GM19452 (cell line): ENCODE results near the gene ANKRD17.
"Not testable (repeated sequence)": the region's sequence is repeated elsewhere in the genome, so short reads cannot be mapped to it uniquely, and the experiment has no call there.

ENCODE experiments used
- ATAC-seq: cut with Tn5 transposase; IDR thresholded peaks from one replicate; pipeline ENCODE4 v1.9.1; 2021; ENCODE audit not compliant: unreplicated experiment

The ANKRD17 gene

DNA sequence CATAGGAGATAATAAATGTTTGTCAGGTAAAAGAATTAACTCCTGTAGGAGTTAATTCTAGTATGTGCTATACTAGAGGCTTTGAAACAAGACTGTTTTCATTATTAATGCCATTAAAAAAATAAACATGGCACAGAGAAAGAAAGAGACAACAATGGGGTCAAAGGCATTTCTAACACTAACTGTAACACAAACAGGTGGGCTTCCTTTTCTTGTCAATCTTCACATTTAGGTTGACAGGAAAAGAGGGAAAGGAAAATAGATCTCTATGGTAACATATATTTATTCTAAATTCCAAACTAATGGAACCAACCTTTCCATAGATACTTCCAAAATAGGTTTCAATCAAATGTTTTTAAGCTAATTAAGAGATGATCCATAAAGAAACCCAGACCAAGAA lies 9.8 kb downstream of the ANKRD17 start:
- no peak for ATAC-seq

DNA sequence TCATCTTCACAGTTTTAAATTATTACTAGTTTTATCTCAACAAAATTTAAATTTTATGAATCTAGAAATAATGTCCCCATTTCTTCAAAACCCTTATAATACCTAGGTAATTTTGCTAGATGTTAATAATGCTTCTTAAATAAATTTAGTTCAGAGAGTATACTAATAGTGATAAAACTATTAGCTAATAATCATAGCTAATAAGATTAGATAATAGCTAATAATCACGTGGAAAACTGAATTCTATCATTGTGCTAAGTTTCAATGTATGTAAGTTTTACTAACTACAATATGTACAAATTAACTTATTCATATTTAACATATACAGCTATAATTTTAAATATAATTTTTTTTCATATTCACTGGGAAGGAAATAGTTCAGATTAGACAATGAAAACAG lies 10.2 kb downstream of the ANKRD17 start:
- no peak for ATAC-seq

DNA sequence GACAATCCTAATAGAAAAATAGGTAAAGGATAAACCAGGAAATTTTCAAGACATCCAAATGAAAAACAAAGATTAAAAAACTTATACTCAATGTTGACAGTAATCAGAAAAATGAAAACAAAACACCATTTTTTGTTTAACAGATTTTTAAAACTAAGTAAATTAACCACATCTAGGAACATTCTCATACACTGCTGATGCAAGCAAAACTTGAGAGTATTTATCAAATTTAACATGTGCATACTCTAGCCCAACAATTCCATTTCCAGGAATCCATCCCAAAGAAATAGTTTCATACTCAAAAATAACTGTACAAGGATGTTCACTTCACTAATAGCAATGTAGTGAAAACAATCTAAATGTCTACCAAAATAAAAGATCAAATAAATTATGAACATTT lies 11.5 kb downstream of the ANKRD17 start:
- no peak for ATAC-seq

DNA sequence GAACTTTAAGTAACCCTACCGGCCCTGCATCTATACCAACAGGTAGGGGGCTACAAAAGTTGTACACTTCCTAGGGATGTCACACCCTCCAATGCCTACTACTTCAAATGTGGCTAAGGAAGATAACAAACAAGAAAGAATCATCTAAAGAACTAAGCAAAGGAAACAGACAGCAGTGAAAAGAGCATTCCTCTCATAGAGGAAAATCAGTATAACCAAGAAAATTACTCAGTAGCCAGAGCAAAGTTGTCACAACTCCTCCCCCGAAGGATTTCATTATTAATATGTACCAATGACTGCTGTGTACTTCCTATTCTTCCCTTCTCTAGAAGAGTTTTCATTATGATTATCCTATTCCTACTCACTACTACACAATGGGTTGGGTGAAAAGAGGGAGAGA lies 12.6 kb downstream of the ANKRD17 start:
- ATAC-seq = no peak

DNA sequence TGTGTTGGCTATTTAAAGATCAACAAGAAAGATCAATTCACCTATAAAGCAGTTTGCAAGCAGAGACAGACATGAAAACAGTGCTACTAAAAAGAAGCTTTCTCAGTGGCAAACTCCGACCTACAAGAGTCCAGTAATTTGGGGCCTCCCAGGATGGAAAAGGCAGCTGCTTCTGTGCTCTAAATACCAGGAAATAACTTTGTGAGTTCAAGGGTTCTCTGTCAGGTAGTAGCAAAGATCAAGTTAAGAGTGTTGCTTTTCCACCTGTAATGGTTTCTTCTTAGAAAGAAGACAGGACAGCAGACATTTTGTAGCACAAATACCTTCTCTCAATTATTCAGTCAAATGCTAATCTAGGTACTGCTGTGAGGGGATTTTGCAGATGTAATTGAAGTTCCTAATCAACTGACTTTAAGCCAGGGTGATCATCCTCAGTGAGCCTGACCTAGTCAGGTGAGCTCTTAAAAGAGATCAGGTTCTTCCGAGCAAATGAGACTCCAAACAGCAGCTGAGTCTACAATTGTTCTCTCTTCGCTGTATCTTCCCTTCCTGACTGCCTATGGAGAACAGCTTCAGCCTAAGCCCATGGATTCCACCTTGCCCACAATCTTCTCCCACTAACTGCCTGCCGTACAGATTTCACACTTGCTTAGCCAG lies 13.5 kb downstream of the ANKRD17 start:
- no peak for ATAC-seq

DNA sequence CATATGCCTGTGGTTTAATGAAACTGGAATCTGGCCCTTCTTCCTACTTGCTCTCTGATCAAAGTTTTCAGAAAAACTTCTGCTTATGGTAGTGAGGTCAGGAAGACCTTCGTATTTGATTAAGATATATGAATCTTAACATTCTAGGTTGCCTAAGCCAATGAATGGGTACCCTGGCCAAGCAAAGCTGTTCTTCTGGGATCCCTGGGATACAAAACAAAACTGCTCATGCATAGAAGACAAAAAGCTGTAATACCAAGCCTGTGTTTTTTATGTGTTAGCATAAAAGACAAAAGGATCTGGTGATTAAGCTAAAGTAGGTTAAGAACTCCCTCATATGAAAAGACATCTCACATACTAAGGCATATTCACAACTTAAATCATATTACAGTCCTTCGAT lies 21.6 kb downstream of the ANKRD17 start:
- ATAC-seq = no peak

DNA sequence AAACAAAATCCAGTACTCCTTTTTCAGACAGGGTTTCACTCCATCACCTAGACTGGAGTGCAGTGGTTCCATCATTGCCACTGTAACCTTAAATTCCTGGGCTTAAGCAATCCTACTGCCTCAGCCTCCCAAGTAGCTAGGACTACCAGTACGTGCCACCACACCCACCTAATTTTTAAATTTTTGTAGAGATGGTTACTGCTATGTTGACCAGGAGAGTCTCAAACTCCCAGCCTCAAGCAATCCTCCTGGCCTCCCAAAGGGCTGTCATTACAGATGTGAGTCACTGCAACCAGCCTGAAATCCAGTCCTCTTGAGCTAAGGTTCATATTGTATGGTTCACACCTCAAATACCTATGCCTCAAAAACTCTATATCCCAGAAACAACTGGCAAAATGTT lies 22.4 kb downstream of the ANKRD17 start:
- no peak for ATAC-seq

DNA sequence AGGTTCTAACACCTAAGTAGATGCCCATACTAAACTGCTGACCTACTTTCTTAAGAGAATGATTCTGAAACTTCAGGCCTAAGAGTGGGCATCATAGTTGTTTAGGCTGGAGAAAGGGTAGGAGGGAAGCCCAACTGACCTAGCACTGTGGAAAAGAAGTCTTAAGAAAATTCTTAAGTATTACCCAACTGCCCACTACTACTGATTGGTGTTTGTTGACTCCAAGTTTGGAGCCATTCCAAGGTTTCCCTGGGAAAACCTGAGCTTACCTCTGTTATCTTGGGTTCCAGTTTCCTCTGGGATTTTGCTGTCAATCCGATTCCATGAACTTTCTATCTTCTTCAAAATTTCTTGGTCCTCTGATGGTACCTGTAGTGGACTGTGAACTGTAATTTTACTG lies 23.9 kb downstream of the ANKRD17 start:
- no peak for ATAC-seq

DNA sequence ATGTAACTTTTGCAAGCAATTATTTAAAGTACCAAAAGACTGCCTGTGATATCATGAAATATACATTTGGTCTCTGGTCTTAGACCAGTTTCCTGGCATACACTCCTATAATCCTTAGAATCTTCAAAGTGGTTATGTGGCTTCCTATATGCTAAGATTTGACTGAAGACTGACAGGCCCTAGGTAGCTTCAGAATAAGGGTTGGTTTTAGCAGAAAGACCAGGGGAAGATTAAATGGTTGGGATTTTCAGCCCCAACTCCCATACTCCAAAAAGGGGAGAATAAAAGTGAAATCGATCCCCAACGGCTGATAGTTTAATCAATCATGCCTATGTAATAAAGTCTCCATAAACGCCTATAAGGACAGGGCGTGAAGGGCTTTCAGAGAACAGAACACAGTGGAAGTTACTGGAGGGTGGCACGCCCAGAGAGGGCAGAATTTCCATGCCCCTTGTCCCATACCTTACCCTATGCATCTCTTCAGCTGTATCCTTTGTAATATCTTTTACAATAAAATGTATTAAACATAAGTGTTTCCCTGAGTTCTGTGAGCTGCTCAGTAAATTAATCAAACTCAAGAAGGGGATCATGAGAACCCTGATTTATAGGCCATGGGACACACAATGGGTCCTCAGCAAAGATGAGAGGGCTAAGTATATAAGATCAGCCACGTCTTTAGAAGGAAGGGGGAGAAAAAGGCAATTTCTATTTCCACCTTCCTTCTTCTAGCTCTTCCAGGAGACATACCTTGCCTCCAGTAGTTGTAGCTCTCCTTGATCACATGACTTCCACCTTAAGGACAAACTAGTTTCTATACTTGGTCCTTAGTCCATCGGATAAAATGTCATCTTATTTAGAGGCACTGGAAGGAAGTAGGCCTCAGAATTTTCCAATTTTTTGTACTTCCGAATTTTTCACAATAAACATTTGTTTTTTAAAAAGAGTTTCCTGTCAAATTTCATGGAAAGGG lies 26.8 kb downstream of the ANKRD17 start:
- ATAC-seq = no peak

DNA sequence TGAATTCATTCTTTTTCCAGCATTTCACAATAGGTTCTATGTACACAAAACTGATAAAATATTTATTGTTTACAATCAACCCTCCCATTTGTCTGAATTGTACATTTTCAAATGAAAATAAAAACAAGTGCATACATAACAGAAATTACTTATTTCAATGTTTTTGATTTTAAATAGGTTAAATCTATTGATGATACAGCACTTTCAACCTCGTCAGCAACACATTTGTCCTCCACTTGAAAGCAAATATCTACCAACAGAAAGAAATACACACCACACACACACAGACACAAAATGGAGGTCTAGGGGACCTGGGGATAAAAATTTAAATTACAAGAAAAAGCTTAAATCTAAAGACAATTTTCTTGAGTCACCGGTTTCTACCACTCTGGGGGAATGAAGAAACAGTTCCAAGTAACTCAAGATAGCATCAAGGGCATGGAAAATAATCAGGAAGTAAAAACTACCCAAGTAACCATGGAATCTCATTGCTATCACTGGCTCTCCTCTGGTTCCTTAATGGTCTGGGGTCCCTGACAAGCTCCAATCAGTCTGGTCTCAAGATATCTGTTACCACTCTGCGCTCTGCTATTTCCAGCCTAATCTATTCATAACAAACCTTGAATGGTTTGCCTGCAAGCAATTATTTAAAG lies 27.6 kb downstream of the ANKRD17 start:
- ATAC-seq = no peak

DNA sequence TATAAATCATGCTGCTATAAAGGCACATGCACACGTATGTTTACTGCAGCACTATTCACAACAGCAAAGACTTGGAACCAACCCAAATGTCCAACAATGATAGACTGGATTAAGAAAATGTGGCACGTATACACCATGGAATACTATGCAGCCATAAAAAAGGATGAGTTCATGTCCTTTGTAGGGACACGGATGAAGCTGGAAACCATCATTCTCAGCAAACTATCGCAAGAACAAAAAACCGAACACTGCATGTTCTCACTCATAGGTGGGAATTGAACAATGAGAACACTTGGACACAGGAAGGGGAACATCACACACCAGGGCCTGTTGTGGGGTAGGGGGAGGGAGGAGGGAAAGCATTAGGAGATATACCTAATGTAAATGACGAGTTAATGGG lies 29.8 kb downstream of the ANKRD17 start:
- ATAC-seq = not testable (repeated sequence)

DNA sequence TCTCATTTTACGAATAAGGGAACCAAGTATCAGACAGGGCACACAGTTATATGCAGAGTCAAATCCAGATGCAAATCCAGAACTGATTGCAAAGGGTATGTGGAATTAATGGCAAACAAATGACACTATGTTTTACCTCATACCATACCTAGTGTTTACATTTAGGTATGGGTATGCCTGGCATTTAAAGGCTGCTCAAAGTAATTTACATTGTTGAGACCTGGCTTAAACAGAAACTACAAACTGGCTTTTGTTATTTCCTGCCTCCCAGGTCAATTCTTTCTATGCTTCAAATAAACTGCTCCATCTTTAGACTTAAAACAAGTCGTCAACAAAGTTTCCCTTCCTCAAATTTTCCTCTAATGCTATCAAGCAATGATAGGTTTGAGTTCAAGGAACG lies 33.7 kb downstream of the ANKRD17 start:
- ATAC-seq = no peak

DNA sequence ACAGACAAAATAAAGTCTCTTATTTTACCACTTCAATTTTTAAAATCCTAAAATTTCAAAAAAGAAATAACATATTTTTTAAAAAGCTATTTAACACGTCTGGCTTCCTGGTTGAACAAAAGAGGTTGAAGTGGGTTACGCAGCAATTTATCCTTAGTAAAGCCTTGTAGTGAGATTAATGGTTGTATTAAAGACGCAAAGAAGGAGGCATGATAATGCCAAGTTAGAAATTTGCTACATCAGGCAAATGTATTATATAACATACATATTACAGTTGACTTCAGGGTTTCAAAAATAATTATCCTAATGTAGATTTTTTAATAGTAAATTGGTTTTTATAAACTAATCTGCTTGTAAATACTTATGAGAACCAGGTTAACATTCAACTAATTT lies 35.3 kb downstream of the ANKRD17 start:
- peak; percentile 4 for ATAC-seq

DNA sequence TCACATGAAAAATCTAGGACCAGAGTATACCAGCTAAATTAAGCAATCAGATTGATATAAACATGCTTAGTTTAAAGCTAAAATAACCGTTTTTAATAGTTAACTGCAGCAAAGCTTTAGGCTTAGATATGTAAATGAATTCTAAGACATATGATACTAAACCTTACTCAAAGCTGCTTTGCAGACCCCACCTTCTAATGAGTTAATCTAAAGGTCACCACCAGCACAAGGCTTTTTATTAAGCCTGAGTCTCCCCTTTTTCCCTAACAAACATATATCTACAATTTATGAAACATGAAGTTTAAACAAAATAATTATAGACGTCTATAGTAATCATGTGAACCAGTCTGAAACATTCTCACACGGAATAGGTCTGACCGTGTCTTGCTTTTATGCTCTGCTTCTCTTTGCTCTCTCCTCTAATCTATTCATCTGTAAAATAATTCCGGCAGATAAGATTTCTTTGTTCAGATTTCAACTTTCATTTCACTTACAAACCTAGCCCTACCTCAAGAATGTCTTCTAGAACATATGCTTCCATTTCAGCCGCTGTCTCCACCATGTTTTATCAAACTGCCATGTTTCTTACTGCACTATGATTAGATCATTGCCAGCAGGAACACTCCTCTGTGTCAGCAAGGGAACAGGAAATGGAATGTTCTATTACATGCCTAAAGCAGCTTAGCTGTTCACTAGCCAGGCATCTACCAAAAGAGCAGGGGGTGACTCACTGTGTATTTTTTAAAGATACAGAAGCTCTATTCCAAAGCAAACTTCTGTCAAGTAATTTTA lies 35.9 kb downstream of the ANKRD17 start:
- peak; percentile 99 for ATAC-seq

DNA sequence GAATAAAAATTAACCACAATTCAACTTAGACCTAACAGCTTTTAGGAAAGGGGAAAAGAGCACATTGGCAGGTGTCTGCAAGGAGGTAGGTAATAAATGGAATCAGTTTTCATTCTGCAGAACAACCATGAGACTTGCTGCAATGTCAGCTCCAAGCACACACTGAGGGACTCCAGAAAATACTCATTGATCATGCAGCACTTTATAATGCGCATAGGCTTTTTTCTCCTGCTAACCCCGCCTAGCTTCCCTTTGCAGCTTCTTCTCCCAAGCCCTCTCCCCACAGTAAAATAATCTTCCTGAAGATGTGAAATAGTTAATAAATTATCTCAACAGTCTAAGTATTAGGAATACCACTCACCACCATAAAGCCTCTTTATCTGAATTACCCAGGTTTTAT lies 36.9 kb downstream of the ANKRD17 start:
- ATAC-seq = no peak

DNA sequence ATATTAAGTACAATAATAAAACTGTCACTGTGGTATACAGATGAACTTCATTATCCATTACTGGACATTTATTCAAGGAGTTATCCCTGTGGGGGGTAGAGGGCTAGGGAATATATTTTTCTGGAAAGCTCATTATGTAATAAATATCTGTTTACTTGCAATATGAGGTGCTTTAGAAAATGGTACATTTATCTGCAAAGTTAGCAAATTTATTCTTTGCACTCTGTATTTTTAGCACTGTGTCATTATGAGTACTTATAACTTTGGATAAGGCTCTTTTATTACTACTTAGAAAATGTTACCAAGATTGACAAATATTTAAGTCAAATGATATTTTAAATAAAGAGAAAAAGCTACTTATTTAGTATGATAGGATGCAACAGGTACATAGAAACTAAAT lies 37.8 kb downstream of the ANKRD17 start:
- no peak for ATAC-seq

DNA sequence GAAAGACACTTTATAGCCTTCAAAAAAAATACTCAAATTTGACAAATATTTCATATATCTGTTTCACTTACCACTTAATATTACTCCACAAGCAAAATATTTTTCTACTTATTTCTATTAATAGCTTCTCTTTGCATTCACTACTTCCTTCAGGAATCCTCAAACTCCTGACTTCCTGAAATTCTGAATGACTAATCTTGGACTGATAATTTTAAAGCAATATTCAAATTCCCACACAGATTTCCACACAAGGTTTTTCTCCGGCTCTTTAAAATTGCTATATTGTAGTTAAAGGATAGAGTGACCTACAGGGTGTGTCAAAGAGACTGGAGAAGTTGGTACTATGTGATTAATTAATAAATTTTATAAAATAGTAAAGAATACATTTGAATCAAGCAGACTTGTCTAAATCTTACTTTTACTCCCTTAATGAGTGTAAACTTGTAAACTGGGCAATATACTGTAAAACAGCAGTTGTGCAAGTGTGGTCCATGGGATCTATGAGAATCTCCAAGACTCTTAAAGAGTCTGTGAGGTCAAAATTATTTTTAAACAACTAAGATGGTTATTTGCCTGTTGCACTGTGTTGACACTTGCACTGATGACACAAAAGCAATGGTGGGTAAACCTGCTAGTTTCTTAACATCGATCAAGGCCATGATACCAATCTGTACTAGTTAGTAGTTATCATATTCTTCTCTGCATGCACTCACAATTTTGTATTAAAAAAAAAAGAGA lies 44.5 kb downstream of the ANKRD17 start:
- no peak for ATAC-seq

DNA sequence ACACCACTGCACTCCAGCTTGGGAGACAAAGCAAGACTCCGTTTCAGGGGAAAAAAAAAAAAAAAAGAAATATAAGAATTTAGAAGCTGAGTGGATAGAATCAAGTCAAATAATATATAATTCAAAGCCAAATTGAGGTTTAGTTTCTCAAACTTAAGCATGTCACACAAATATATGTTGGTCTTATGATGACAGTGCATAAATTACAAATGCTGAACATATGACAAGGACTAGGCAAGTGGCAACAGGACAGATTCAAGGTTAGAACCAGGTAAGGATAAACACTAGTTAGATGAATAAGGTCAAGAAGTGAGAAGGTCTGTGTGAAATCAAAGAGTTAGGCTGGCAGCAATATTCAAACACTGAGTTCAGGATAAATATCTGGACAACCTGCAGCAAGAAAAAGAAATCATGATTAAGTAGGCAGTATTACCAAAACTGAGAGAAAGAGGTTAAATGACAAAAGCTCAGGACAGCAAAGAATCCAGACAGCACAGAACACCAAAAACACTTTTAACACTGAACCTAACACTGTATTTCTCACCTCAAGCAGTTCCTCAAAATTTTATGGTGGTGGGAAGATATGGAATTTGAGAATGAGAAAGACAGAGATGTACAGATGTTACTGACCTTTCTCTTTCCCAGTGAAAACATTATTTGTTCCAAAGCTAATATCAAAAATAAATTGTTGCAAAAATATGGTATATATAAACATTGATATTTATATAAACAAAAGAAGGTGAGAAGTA lies 45.4 kb downstream of the ANKRD17 start:
- ATAC-seq = no peak

DNA sequence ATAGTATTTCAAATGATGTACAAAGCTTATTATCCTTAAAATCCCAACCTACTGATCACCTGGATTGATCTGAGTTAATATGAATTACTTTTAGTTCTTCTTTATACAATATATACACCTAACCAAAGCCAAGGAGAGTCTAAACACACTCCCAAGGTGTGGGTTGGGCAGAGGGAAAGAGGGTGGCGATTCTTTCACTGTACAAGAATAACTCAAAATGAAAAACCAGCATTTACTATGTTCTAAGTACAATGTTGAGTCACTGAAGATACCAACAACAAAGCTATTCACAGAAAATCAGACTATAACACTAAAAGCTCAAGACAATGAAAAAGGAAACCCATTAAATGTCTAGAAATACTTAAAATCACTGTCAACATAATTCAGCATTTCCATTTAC lies 46.6 kb downstream of the ANKRD17 start:
- ATAC-seq = no peak

DNA sequence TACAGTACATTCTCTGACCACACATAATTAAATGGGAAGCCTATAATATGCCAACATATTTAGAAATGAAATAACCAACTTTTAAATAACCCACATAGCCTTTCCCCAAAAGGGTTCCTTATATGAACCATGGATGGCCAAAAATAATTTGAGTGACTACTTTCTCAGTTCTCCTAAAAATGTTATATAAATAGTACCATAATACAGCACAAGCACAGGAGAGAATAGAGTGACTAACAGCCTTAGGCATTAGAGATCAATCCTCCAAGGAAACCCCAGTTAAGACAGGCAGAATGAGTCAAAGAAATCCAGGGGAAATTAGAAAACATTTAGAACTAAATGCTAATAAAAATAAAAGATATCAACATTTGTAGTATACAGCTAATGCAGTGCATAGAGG lies 50.2 kb downstream of the ANKRD17 start:
- ATAC-seq = no peak
